Ovary (tissue), 9 donors: ENCODE measurements around the gene NFATC3. TPM values are rescaled to one million over a fixed set of nuclear protein-coding genes. Genes with fewer than 3 reads are reported as not detected.

ENCODE experiments used
- DNase-seq, 5 donors: peaks; one replicate each; pipeline ENCODE4 v3.0.0-alpha.2; 2019 to 2020
- H3K27ac ChIP-seq, 2 donors: fragments of 200-600 bp; one replicate each; pipeline versions ENCODE4 v1.5.1 to v1.8.0; 2019 to 2022
- H3K27me3 ChIP-seq: fragments of 200-600 bp; one replicate; pipeline ENCODE4 v1.8.0; 2022
- H3K36me3 ChIP-seq: fragments of 200-600 bp; sonication (generic); one replicate; pipeline ENCODE4 v1.5.1; 2019
- H3K4me1 ChIP-seq: one replicate; pipeline ENCODE4 v1.8.1; 2013; ENCODE audit warnings: mild to moderate bottlenecking, moderate library complexity; ENCODE audit not compliant: insufficient read depth
- H3K4me3 ChIP-seq: fragments of 200-600 bp; sonication (generic); one replicate; pipeline ENCODE4 v1.5.1; 2017
- H3K9me3 ChIP-seq, 2 donors: fragments of 200-600 bp in 1 of 2; sonication (generic) in 1 of 2; one replicate each; pipeline versions ENCODE4 v1.5.1 to v1.8.1; 2013 to 2019; ENCODE audit warnings: mild to moderate bottlenecking in 1 of 2, moderate library complexity in 1 of 2
- CTCF ChIP-seq, 3 donors: fragments of 450-650 bp in 2 of 3; fragments of 200-600 bp in 1 of 3; IDR thresholded peaks; one replicate each; pipeline versions ENCODE4 v1.5.1 to v1.8.0; 2016 to 2022; ENCODE audit warnings: antibody characterized with exemption in 3 of 3, mild to moderate bottlenecking in 1 of 3
- EP300 ChIP-seq: sonication (generic); formaldehyde crosslinking; IDR thresholded peaks from one replicate; pipeline ENCODE4 v1.6.1; 2017; ENCODE audit warnings: antibody characterized with exemption
- POLR2A ChIP-seq: fragments of 450-650 bp; IDR thresholded peaks from one replicate; pipeline ENCODE4 v1.6.1; 2017; ENCODE audit warnings: antibody characterized with exemption, mild to moderate bottlenecking, moderate library complexity
- WGBS, 3 donors: extraction: QIAGEN DNeasy Blood & Tissue Kit in 1 of 3; methylation state at CpG; one replicate each; pipeline versions ENCODE4 v1.1.5 to v1.1.7; 2013 to 2017; 5-methylcytosine and 5-hydroxymethylcytosine counted together
- intact Hi-C, 4 donors: fragments of 100-400 bp; cut with DNase I; formaldehyde crosslinking; loops; one replicate each; pipeline versions ENCODE4 v1.11.0 to v1.15.1; 2022 to 2023
- polyA plus RNA-seq, 2 donors: library from polyadenylated mRNA; stranded (reverse); fragments of 200-250 nt in 1 of 2; fragments of 350-450 nt in 1 of 2; fragmentation: Illumina TruSeq in 1 of 2; extraction: RNeasy Lipid Tissue Mini Kit (QIAGEN cat#74804) in 1 of 2; gene quantifications; one replicate each; pipeline ENCODE4 v1.2.3, GENCODE V29; 2013 to 2014
- total RNA-seq, 7 donors: library from RNA; depleted of rRNA in 2 of 7; stranded (reverse); fragments of >200 nt in 2 of 7; fragmentation: NEBNext Ultra II Directional in 3 of 7; extraction: Animal tissue kit (Norgen Biotek cat#: 25700) in 3 of 7; gene quantifications; one replicate each; pipeline versions ENCODE4 v1.1.0 to v1.2.4, GENCODE V29; 2016 to 2023
- donor health status: DM: no; HTN: no; CAD: no; lungs with moderate emphysema.
- donor health status: DM: no; HTN: no; CAD: no.
- donor health status: Bipolar disorder and iron deficiency.
- donor health status: DM: yes; HTN: yes; CAD: no.
- donor health status: DM: no; HTN: no; CAD: no.
- donor health status: DM: yes; HTN: yes; CAD: no.

The NFATC3 gene
- total and polyA plus RNA-seq, 9 donors, result 12.5 to 77.1 (median 43.6) TPM

GRCh38 chr16:68183046-68183445, 97.9 kb downstream of the NFATC3 start:
- intact Hi-C loops, result no loop called here
- DNase-seq, result no peak
- Histone ChIP-seq H3K4me1 (no peaks in the 10 kb centered on the region), H3K9me3 (no peaks in the 10 kb centered on the region), H3K4me3 (no peak overlapping the region), H3K36me3 (no peaks in the 10 kb centered on the region), H3K27ac (no peak overlapping the region), H3K27me3 (no peaks in the 10 kb centered on the region)
- TF ChIP-seq CTCF (IDR thresholded peaks at IDR 0.05) (no peak), EP300 (no peak), POLR2A (no peak)
- WGBS, 3 donors, result 62 to 75% (median 64%) methylated on average over 3 of the region's 3 CpGs

DNA sequence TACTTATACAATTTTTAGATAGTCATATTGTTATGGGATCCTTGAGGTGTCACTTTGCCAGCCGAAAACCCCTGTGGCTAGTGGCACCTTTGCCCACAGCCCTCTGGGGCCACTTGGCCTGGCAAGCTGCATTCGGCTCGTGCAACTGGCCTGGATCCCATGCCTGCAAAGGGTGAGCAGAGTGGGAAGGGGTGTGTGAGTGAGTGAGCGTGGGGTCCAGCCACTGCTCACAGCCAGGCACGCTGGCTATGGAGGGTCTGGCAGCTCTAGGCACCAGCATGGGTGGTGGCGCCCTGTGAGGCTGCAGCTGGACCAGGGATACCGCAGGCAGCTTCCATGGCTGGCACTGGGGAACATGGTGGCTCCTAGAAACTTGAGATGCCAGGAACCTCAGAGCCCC, 101.7 kb downstream of the NFATC3 start:
- Histone ChIP-seq H3K4me3 (no peak overlapping the region), H3K36me3 (no peaks in the 10 kb centered on the region), H3K27me3 (no peaks in the 10 kb centered on the region), H3K4me1 (no peaks in the 10 kb centered on the region), H3K27ac (no peak overlapping the region), H3K9me3 (no peaks in the 10 kb centered on the region)
- 96 to 99% (median 99%) methylated on average over 7 of the region's 7 CpGs for WGBS, 3 donors
- no peak for DNase-seq
- no peak for TF ChIP-seq POLR2A
- no peak for TF ChIP-seq EP300
- no peak for TF ChIP-seq CTCF (IDR thresholded peaks at IDR 0.05)
- intact Hi-C loops, result no loop called here

GRCh38 chr16:68187505-68187904, 102.3 kb downstream of the NFATC3 start:
- H3K9me3 ChIP-seq, result no peaks in the 10 kb centered on the region
- TF ChIP-seq EP300, result no peak
- no peak for TF ChIP-seq CTCF (IDR thresholded peaks at IDR 0.05)
- TF ChIP-seq POLR2A, result no peak
- intact Hi-C loops, result no loop called here
- 97 to 100% (median 100%) methylated on average over 2 of the region's 2 CpGs for WGBS, 3 donors
- DNase-seq, result no peak
- H3K27ac ChIP-seq, result no peak overlapping the region
- H3K4me1 ChIP-seq, result no peaks in the 10 kb centered on the region
- no peak overlapping the region for H3K4me3 ChIP-seq
- no peaks in the 10 kb centered on the region for H3K27me3 ChIP-seq
- H3K36me3 ChIP-seq, result no peaks in the 10 kb centered on the region

DNA sequence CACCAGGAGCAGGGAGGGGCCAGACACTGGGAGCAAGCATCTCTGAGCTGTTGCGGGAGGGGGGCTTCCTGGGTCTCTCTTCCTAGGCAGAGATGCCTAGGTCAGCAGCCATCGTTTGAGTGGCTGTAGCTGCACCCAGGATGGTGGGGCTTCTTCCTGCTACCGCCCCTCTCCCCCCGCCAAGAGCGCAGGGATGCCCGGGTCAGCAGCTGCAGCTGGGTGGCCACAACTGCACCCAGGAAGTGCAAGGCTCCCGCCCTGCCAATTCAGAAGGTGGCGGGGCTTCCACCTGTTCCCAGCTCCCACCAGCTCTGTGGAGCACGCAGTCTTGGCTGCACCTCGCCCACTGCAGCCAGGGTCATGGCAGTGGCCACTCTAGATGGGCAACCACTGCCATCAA, 103.0 kb downstream of the NFATC3 start:
- no peak for TF ChIP-seq EP300
- no peak for TF ChIP-seq POLR2A
- no peak for TF ChIP-seq CTCF (IDR thresholded peaks at IDR 0.05)
- intact Hi-C loops, result no loop called here
- Histone ChIP-seq H3K9me3 (no peaks in the 10 kb centered on the region), H3K36me3 (no peaks in the 10 kb centered on the region), H3K27ac (no peak overlapping the region), H3K27me3 (no peaks in the 10 kb centered on the region), H3K4me3 (no peak overlapping the region), H3K4me1 (no peaks in the 10 kb centered on the region)
- DNase-seq, result no peak
- WGBS, 3 donors, result 95 to 97% (median 96%) methylated on average over 10 of the region's 10 CpGs

DNA sequence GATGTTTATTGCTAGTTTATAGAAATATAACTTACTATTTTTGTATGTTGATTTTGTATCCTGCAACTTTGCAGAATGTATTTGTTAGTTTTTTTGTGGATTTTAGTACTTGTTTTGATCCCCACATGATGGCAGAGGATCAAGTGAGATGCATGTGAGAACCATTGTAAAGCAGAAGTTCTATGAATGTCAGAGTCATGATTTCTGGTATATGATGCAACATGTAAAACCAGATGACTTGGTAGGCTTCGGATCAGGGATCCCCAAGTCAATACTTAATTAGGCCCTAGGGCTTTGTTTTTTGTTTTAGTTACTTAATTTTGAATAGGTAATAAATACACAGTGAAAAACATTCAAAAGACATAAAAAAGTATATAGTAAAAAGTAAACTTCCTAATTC, 104.9 kb downstream of the NFATC3 start:
- no peak for DNase-seq
- Histone ChIP-seq H3K4me3 (no peak overlapping the region), H3K27me3 (no peaks in the 10 kb centered on the region), H3K9me3 (no peaks in the 10 kb centered on the region), H3K27ac (no peak overlapping the region), H3K36me3 (no peaks in the 10 kb centered on the region), H3K4me1 (no peaks in the 10 kb centered on the region)
- 82 to 97% (median 92%) methylated on average over 1 of the region's 1 CpG for whole genome bisulfite sequencing, 3 donors
- intact Hi-C loops, result no loop called here
- TF ChIP-seq POLR2A, result no peak
- TF ChIP-seq CTCF (IDR thresholded peaks at IDR 0.05), result no peak
- TF ChIP-seq EP300, result no peak
